Gastrocnemius medialis (tissue), 4 donors: ENCODE data around the gene ZNF283. TPM values are rescaled to one million over a fixed set of nuclear protein-coding genes. Genes with fewer than 3 reads are reported as not detected.
"Not testable (repeated sequence)": the region's sequence is repeated elsewhere in the genome, so short reads cannot be mapped to it uniquely, and the experiment has no call there.

Experiments
- ATAC-seq, 2 donors: fragments of 150-250 bp; one replicate each; pipeline ENCODE4 v1.9.1; 2016
- DNase-seq, 2 donors: peaks; one replicate each; pipeline ENCODE4 v3.0.0-alpha.2; 2019
- H3K27ac ChIP-seq, 4 donors: fragments of 200-600 bp; sonication (generic); 1 replicate in 1 of 4; 2 replicates in 3 of 4; pipeline ENCODE4 v1.5.1; 2016 to 2018; ENCODE audit warnings: mild to moderate bottlenecking in 2 of 4, moderate library complexity in 1 of 4
- H3K27me3 ChIP-seq, 3 donors: fragments of 200-600 bp; sonication (generic) in 2 of 3; 1 replicate in 1 of 3; 2 replicates in 2 of 3; pipeline versions ENCODE4 v1.5.1 to v1.6.0; 2016 to 2019; ENCODE audit warnings: mild to moderate bottlenecking in 1 of 3, moderate library complexity in 1 of 3
- H3K36me3 ChIP-seq, 2 donors: fragments of 200-600 bp; sonication (generic) in 1 of 2; one replicate each; pipeline ENCODE4 v1.5.1; 2017 to 2018
- H3K4me1 ChIP-seq, 2 donors: fragments of 200-600 bp; sonication (generic) in 1 of 2; one replicate each; pipeline ENCODE4 v1.5.1; 2016 to 2017; ENCODE audit warnings: mild to moderate bottlenecking in 2 of 2
- H3K4me3 ChIP-seq, 4 donors: fragments of 200-600 bp; sonication (generic) in 3 of 4; 1 replicate in 1 of 4; 2 replicates in 3 of 4; pipeline ENCODE4 v1.5.1; 2016 to 2019; ENCODE audit warnings: mild to moderate bottlenecking in 2 of 4
- H3K9me3 ChIP-seq, 3 donors: fragments of 200-600 bp; sonication (generic) in 2 of 3; 1 replicate in 1 of 3; 2 replicates in 2 of 3; pipeline ENCODE4 v1.5.1; 2016 to 2019
- CTCF ChIP-seq, 5 experiments: fragments of 450-650 bp in 3 of 5; fragments of 200-600 bp in 2 of 5; sonication (generic) in 2 of 5; IDR thresholded peaks in 4 of 5; conservative IDR thresholded peaks in 1 of 5; 1 replicate in 4 of 5; 2 replicates in 1 of 5; pipeline ENCODE4 v1.5.1; 2016 to 2019; ENCODE audit warnings: antibody characterized with exemption in 5 of 5, mild to moderate bottlenecking in 3 of 5, moderate library complexity in 3 of 5
- POLR2A ChIP-seq, 2 donors: fragments of 450-650 bp; IDR thresholded peaks; one replicate each; pipeline ENCODE4 v1.6.1; 2017; ENCODE audit warnings: antibody characterized with exemption in 2 of 2, mild to moderate bottlenecking in 2 of 2, moderate library complexity in 2 of 2
- in situ Hi-C, 4 donors: fragments of 200-750 bp; cut with MboI; loops; one replicate each; pipeline versions ENCODE4 v1.15.0 to v1.8.0; 2017; ENCODE audit warnings: low sequenced_read_pairs in 4 of 4
- intact Hi-C: fragments of 100-400 bp; cut with DNase I; formaldehyde crosslinking; loops from one replicate; pipeline ENCODE4 v1.15.1; 2023; ENCODE audit warnings: low total_unique reads
- total RNA-seq, 4 donors: library from RNA; depleted of rRNA; stranded (reverse); fragments of >200 nt; gene quantifications; one replicate each; pipeline versions ENCODE4 v1.1.0 to v1.2.3, GENCODE V29; 2016

ZNF283 gene
- total RNA-seq, 4 donors from 2014 or later = 1.4 to 7.3 (median 2.1) TPM

GRCh38 chr19:43820098-43820883, 6.8 kb upstream of the ZNF283 start:
- peak overlapping the region; percentile 39 to 48 (median 44) for H3K4me3 ChIP-seq
- intact Hi-C loops (no loop called here), in situ Hi-C loops (loop anchor here in 1 of 4 donors (10.0 kb wide), 1 partner anchor 135 kb away; the partner anchor contains the start of gene ZNF221)
- no peak for DNase-seq
- H3K27ac ChIP-seq = no peak overlapping the region
- H3K4me1 ChIP-seq = peaks cover 0 to 4% of the 10 kb centered on the region in 2 donors
- H3K36me3 ChIP-seq = no peaks in the 10 kb centered on the region
- no peaks in the 10 kb centered on the region for H3K9me3 ChIP-seq
- TF ChIP-seq CTCF (IDR thresholded peaks at IDR 0.05 in 4 of 5, conservative IDR thresholded peaks at IDR 0.05 in 1 of 5) (no peak), POLR2A (IDR thresholded peaks at IDR 0.05) (no peak)
- ATAC-seq = no peak
- H3K27me3 ChIP-seq = peaks cover 10 to 26% (median 11%) of the 10 kb centered on the region in 3 donors

DNA sequence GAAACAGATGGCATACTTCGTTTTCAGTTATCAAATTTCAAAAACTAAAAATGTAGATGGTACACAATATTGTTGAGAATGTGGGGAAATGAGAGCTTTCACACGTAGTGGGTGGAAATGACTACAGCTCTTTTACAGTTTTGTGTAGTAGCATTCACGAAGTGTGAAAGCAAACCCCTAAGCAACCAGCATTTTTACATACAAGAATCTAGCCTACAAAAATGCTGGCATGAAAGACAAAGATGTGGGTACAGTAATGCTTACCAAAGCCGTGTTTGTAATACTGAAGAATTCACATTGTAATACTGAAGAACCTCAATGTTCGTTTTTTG, 6.3 kb upstream of the ZNF283 start:
- in situ Hi-C loops = loop anchor here in 1 of 4 donors (10.0 kb wide), 1 partner anchor 134 kb away; the partner anchor contains the start of gene ZNF221

GRCh38 chr19:43823856-43824255, 3.3 kb upstream of the ZNF283 start:
- ATAC-seq, H3K9me3 ChIP-seq, H3K36me3 ChIP-seq, intact Hi-C loops, DNase-seq, H3K27ac ChIP-seq, H3K4me1 ChIP-seq, H3K4me3 ChIP-seq: not testable (repeated sequence)
- in situ Hi-C loops = loop anchor here in 1 of 4 donors (10.0 kb wide), 1 partner anchor 131 kb away; the partner anchor contains the start of gene ZNF221
- H3K27me3 ChIP-seq = peaks cover 10 to 26% (median 11%) of the 10 kb centered on the region in 3 donors

More for the DNA sequence above, 6.3 kb upstream of the ZNF283 start:
- no peak for TF ChIP-seq CTCF (IDR thresholded peaks at IDR 0.05 in 4 of 5, conservative IDR thresholded peaks at IDR 0.05 in 1 of 5)
- TF ChIP-seq POLR2A (IDR thresholded peaks at IDR 0.05) = no peak
- intact Hi-C loops = no loop called here
- peaks cover 10 to 26% (median 11%) of the 10 kb centered on the region in 3 donors for H3K27me3 ChIP-seq
- H3K4me3 ChIP-seq = peak overlapping the region; percentile 39 to 48 (median 44)
- peaks cover 0 to 4% of the 10 kb centered on the region in 2 donors for H3K4me1 ChIP-seq
- ATAC-seq = no peak
- no peaks in the 10 kb centered on the region for H3K9me3 ChIP-seq
- no peak for DNase-seq
- H3K27ac ChIP-seq = no peak overlapping the region
- H3K36me3 ChIP-seq = no peaks in the 10 kb centered on the region

DNA sequence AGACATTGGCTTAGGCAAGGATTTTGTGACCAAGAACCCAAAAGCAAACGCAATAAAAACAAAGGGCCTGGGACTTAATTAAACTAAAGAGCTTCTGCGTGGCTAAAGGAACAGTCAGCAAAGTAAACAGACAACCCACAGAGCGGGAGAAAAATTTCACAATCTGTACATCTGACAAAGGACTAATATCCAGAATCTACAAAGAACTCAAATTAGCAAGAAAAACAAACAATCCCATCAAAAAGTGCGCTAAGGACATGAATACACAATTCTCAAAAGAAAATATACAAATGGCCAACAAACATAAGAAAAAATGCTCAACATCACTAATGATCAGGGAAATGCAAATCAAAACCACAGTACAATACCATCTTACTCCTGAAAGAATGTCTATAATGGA, 2.5 kb upstream of the ZNF283 start:
- ATAC-seq, DNase-seq, H3K9me3 ChIP-seq, H3K4me1 ChIP-seq, intact Hi-C loops, H3K4me3 ChIP-seq, H3K27ac ChIP-seq: not testable (repeated sequence)
- in situ Hi-C loops = loop anchor here in 1 of 4 donors (10.0 kb wide), 1 partner anchor 130 kb away; the partner anchor contains the start of gene ZNF221
- Histone ChIP-seq H3K27me3 (peaks cover 10 to 23% (median 11%) of the 10 kb centered on the region in 3 donors), H3K36me3 (peaks cover 0 to 16% of the 10 kb centered on the region in 2 donors)

- in situ Hi-C loops (no loop called here), intact Hi-C loops (no loop called here)
- Histone ChIP-seq H3K9me3 (peaks cover 7 to 62% (median 13%) of the 10 kb centered on the region in 3 donors), H3K27ac (no peak overlapping the region), H3K4me1 (no peaks in the 10 kb centered on the region), H3K36me3 (peaks cover 20 to 100% of the 10 kb centered on the region in 2 donors), H3K27me3 (no peaks in the 10 kb centered on the region), H3K4me3 (peak overlapping the region in 1 of 4 donors; percentile 12)
- DNase-seq = no peak
- no peak for ATAC-seq
- TF ChIP-seq CTCF (IDR thresholded peaks at IDR 0.05 in 4 of 5, conservative IDR thresholded peaks at IDR 0.05 in 1 of 5) = no peak
- TF ChIP-seq POLR2A (IDR thresholded peaks at IDR 0.05) = no peak
Measured at GRCh38 chr19:43839139-43839538, 12.0 kb downstream of the ZNF283 start.
